HG03045 (cell line): Measurements from ENCODE around the gene NUP133.
A peak's percentile ranks its signal among the peaks of the same experiment; 100 is the strongest.

Experiments
- ATAC-seq: cut with Tn5 transposase; IDR thresholded peaks from one replicate; pipeline ENCODE4 v1.9.1; 2021; ENCODE audit warnings: mild to moderate bottlenecking, moderate library complexity; ENCODE audit not compliant: unreplicated experiment

Gene NUP133

GRCh38 chr1:229454056-229454455 lies 54.1 kb downstream of the NUP133 start:
- ATAC-seq, result no peak

GRCh38 chr1:229452956-229453801 lies 55.0 kb downstream of the NUP133 start:
- no peak for ATAC-seq

- no peak for ATAC-seq
Observed at GRCh38 chr1:229448845-229449244, 59.3 kb downstream of the NUP133 start.

GRCh38 chr1:229448354-229448753 lies 59.8 kb downstream of the NUP133 start:
- no peak for ATAC-seq

GRCh38 chr1:229447809-229448252 lies 60.3 kb downstream of the NUP133 start:
- ATAC-seq, result no peak

GRCh38 chr1:229445828-229446227 lies 62.3 kb downstream of the NUP133 start:
- no peak for ATAC-seq

GRCh38 chr1:229440851-229441537 lies 67.1 kb downstream of the NUP133 start:
- ATAC-seq, result peak; percentile 96

GRCh38 chr1:229438021-229438420 lies 70.1 kb downstream of the NUP133 start:
- ATAC-seq, result no peak

GRCh38 chr1:229437443-229437842 lies 70.7 kb downstream of the NUP133 start:
- no peak for ATAC-seq

GRCh38 chr1:229436201-229436600 lies 71.9 kb downstream of the NUP133 start:
- no peak for ATAC-seq

- no peak for ATAC-seq
Observed at GRCh38 chr1:229434641-229435051, 73.5 kb downstream of the NUP133 start.

- ATAC-seq, result no peak
Observed at GRCh38 chr1:229434005-229434640, 74.0 kb downstream of the NUP133 start, which contains the start of gene ACTA1. Gene ACTA1 (minus strand): TSS chr1:229434094. CDS start chr1:229433115, 979 bp downstream.

GRCh38 chr1:229433364-229434004 lies 74.7 kb downstream of the NUP133 start:
- ATAC-seq, result no peak

- no peak for ATAC-seq
Observed at GRCh38 chr1:229432905-229433304, 75.2 kb downstream of the NUP133 start.

GRCh38 chr1:229432116-229432461 lies 76.1 kb downstream of the NUP133 start:
- no peak for ATAC-seq

GRCh38 chr1:229431284-229432115 lies 76.6 kb downstream of the NUP133 start:
- no peak for ATAC-seq

GRCh38 chr1:229430761-229431283 lies 77.3 kb downstream of the NUP133 start:
- ATAC-seq, result no peak

GRCh38 chr1:229428256-229428655 lies 79.9 kb downstream of the NUP133 start:
- ATAC-seq, result no peak

- no peak for ATAC-seq
Observed at GRCh38 chr1:229427572-229427971, 80.6 kb downstream of the NUP133 start.

- no peak for ATAC-seq
Observed at GRCh38 chr1:229425564-229426159, 82.5 kb downstream of the NUP133 start.
